HG02763 (cell line): ENCODE results near the gene DYNLT2.

Experiments used
- ATAC-seq: cut with Tn5 transposase; IDR thresholded peaks from one replicate; pipeline ENCODE4 v1.9.1; 2021; ENCODE audit warnings: mild to moderate bottlenecking, moderate library complexity; ENCODE audit not compliant: unreplicated experiment

The DYNLT2 gene

DNA sequence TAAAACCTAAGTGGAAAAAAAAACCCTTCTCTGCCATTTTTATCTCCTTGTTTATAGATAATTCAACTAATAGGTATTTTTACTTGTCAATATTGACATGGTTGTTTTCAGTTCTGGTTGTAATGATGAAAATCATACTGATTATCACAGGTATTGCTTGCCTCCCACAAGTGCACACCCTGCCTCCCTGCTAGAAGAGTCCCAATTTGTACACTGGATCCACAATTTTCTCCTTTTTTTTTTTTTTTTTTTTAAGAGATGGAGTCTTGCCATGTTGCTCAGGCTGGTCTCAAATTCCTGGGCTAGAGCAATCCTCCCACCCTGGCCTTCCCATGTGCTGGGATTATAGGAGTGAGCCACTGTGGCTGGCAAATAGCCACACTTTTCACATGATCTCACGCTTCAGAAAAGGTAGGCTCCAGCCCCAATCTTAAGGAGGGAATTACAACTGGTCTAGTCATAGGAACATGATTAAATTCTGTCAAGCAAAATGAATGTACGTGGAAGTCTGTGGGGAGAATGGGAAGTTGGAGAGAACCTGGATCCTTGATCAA, 12.3 kb downstream of the DYNLT2 start:
- no peak for ATAC-seq

DNA sequence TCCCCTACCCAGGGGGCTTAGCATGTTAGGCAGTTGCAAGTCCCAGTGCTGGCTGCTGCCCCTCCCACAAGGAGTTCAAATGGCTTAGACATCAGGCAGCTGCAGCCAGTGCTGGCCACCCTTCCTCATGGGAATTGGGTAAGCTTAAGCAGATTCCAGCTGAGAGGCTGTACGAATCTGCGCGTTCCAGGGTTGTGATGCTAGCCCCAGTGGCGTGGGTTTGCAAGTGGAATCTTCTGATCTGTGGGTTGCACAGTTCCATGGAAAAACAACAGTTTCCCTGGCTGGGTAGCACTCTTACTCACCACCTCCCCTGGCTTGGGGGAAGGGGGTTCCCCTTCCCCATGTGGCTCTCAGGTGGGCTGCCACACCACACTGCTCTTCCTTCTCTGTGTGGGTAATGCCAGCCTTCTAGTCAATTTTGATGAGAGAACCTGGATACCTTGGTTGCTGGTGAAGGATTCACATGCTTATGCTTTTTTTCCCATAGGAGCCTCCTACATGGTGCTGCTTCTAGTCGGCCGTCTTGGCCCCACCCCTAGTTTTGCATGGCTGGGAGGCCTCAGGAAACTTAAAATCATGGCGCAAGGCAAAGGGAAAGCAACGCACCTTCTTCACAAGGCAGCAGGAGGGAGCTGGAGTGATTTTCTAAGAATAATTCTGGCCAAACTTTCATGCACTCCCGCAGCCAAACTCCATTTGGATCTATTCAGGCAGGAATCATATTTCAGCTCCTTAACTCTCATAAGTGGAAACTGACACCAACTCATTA, 13.0 kb downstream of the DYNLT2 start:
- ATAC-seq: no peak

DNA sequence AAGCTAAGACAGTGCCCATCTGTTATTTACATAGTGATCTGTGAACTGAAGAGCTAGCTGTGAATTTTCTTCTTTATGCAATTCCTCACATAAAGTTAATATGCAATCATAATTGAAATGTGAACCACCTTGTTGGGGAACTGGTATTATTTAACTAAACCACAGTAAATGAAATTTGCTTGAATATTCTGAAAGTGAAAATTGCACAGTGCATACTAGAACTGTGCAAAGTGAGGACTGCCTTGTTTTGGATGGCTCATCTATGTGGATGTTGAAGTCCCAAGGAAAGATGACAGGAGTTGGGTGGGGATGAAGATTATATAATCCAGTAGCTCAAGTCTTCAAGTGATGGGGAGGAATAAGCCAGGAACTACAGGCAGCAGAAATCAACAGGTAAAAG, 21.4 kb downstream of the DYNLT2 start:
- no peak for ATAC-seq

DNA sequence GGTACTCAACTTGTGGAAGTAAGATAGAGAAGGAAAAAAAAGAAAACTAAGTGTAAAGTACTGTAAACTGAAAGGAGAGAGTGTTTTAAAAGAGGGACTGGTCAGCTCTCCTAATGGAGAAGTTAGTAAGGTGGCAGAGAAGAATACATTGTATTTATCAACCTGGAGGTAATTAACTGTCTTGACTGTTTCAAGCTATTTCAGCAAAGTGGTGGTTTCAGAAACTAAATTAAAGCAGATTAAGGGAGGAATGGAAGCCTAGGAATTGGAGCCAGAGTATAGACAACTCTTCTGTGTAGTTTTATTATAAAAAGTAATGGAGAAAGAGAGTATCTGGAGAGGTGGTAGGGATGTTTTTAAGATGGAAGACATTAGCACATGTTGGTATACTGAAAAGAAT, 24.4 kb downstream of the DYNLT2 start:
- ATAC-seq: no peak

DNA sequence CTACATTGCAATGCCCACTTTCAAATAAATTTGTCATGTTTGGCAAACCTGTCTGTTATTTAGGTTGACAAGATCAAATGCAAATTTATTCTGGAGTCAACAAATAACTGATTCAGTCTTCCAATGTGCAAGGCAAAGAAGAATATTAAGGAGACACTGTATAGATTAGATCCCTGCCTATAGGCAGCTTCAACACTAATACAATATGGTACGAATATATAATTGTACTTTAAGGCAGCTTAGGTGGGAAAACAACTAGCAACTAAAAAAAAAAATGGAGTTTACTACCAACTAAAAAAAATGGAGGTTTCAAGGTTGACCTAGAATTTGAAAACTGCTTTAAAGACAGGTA, 25.3 kb downstream of the DYNLT2 start:
- no peak for ATAC-seq

DNA sequence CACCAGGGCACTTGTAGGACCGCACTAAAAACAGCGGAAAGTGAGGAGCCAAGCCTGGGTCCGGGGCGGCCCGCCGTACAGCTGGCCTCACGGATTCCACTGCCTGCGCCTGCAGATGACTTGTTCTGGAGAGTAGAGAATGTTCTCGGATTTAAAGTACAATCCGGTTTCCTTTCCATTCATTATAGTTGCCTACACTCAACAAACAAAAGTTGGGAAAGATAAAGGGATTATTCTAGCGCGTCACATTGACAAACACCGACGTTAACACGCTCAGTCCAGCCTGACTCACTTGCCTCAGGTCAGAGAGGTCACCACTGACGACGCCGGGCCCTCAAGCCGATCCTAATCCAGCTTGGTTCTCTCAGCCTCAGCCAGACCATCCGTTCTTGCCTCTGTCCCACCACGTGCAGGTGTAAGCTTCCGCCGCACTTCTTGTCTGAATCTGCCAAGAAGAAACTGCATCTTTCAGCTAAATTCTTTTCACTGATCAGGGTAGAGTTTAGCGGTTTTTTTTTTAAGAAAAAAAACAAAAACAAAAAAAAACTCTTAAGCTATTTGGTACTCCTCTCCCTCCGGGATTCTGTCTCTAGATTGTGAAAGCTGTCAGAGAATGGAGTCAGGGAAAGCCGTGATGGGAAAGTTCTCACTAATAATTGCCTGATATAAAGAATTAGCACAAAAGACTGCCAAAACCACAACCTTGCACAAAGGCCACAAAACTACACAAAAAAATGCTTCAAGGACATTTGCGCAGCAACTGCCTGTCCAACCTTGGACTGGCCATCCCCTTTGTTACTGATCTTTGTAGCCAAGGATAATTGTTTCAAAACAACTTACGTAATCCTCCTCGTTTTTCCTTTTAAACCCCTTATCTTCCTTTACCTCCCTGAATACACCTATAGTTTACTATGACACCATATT, 26.0 kb downstream of the DYNLT2 start:
- no peak for ATAC-seq

DNA sequence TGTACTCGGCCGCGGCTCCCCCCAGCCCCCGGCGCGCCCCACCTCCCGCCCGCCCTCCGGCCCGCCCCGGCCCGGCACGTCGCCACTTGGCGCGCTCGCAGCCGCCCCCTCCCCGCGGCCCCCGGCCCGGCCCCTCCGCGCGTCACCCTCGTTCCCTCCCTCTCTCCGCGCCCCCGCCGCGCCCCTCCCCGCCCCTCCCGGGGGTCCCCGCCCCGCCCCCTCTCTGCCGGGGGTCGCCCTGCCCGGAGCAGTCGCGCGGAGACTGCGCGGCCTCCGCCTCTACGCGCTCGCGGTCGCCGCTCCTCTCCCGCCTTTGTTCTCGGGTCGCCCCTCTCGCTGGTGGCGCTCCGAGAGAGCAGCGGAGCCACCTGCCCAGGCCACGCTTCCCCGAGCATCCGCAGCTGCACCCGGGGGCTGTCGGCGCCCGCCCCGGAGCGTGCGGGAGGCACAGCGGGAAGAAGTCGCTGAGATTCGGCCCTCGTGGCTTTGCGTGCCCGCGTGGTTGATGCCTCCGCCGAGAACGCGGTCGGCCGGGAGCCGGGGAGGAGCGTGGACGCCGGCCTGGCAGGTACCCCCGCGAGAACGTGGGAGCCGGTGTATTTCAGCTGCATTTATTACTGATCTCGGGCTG, 26.8 kb downstream of the DYNLT2 start, which contains the start of gene PHF10:
Gene PHF10 (minus strand): TSS at position 7 of the 631 bp plus-strand sequence. CDS start 569 bp downstream, outside the sequence.
- ATAC-seq: peak; percentile 38

DNA sequence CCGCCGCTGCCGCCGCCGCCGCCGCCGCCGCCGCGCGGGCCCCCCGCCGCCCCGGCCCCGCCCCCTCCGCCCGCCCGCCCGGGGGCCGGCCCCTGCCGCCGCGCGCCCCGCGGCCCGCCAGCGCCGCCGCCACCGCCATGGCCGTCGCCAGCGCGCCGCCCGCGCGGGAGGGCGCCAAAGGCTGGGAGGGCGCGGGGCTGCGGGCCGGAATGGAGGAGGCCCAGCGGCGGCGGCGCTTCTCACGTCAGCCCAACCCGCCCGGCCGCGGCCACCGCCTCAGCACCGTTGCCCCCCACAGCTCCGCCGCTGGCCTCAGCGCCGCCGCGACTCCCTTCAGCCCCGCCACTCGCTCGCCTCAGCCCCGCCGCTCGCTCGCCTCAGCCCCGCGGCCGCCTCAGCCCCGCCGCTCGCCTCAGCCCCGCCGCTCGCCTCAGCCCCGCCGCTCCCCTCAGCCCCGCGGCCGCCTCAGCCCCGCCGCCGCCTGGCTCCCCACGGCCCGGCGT, 27.3 kb downstream of the DYNLT2 start:
- peak; percentile 39 for ATAC-seq

DNA sequence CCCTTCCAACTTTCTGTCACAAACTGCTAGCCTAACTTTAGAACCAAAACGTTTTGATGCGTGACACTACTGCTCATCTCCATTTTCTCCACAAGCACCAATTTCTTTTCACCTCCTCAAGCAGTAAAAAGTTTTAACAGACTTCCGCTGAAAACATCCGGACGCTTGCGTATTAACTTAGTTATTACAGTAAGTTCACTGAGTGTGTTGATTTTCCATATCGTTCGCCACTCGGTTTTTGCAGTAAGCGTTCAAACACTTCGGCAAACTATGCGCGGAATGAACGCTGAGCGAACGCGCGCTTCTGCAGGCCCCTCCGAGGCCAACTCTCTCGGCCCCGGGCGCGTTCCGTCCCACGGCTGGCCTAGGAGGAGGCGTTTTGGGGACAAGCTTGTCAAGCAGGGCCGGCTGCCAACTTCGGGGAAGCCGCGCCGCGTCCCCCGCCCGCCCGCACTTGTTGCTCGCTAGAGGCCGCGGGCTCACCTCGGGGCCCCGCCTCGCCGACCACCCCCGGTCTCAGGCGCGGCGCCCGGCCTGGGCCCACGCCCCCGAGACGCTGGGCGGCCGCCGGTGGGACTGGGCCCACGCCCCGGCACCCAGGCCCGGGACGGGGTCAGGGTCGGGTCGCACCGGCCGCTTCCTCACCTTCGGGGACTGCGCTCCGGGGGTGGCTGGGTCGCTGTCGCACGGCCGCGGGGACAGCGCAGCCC, 28.0 kb downstream of the DYNLT2 start:
- ATAC-seq: peak; percentile 34

DNA sequence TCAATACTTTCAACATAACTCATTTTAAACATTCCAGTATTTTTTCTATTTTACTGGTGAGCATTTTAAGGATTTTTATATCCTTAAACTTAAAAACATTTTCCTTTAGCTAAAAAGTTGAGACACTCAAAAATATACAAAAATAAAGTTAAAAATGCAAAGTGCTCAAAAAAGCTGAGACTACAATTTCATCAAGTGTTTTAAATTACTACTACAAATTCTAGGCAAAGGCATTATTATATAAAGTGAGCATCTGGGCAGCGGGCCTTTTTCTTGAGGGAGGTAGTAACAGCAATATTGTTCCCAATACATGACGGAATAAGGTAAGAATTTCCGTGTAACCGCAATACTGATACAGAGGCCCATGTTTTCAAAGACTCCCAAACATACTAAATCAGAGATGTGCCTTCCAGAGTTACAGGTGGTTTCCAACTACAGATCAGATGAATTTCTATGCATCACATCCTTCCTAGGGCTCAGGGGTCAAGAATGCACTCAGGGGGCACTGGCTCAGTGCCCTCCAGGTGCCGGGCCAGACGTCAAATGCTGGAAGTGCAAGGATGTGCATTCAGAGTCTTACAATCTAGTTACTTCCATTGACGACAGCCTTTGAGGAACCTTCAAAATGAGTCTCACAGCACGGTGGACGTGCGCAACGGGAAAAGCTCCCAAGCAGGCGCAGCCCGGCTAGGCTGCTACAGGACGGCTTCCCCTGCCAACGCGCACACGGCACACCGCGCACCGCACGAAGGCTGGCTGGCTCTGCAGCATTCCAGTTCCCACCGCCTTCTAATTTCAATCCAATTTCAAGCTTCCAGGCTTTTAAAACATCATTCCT, 28.8 kb downstream of the DYNLT2 start:
- no peak for ATAC-seq

DNA sequence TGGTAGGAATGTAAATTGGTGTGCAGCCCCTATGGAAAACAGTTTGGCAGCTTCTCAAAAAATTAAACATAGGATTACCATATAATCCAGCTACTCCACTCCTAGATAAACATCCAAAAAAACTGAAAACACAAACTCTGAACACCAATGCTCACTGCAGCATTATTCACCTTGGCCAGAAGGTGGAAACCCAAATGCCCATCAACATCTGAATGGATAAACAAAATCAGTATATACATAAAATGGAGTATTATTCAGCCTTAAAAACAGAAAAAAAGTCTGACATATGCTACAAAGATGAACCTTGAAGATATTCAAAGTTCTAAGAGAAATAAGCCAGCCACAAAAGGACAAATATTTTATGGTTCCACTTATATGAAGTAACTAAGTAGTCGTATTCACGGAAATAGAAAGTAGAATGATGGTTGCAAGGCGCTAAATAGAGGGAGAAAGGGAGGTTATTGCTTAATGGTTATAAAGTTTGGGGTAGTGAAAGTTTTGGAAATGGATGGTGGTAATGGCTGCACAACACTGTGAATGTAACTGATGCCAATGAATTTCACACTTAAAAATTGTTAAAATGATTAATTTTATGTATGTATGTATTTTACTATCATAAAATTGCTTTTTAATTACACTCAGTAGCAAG, 31.0 kb downstream of the DYNLT2 start:
- ATAC-seq: no peak

DNA sequence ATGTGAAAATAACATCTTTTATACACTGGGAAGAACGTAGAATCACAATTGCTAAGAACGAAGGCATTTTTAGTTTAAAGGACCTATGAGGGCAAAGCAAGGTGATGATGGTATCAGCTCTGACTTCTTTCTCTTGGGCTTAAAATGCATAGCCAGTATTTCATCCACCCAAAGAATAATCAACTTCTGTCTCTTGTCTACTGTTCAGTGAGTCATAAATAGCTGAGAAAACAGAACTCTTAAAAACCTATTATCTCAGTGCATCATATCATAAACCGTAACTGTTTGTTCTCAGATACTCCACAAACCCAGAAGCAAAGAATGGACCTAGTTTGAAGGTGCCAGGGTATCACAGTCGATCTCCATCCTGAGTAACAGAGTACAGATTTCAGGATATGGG, 32.3 kb downstream of the DYNLT2 start:
- ATAC-seq: no peak

DNA sequence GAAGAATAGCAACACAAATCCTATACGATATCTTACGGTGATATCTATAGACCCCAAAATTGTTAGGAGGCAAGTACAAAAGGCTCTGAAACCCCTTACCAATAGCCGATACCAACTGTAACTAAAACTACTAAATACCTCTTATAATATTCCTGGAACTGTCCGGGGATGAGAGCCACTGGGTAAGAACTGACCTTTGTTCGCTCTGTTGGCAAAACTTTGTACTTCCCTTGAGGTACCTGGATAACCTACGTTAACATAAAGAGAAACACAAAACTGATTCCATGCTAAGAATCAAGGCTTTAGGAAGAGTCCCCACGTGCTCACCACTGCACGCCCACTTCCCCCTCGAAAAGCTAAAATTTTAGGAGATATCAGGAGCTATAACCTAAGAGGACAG, 36.8 kb downstream of the DYNLT2 start:
- no peak for ATAC-seq

DNA sequence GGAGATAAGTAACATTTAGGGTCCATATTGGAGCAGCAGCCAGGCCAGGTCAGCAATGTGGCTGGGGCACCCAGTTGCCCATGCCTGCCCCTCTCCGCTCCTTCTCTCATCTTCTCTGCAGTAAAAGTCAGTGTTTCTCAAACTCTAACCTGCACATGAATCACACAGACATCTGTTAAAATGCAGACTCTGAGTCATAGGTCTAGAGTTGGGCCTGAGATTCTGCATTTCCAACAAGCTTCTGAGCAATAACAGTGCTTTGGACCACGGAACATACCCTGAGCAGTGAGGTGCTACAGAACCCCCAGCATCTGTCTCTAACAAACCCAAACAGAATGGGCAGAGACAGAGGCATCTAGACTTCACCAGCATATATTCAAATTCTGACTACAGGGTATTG, 37.2 kb downstream of the DYNLT2 start:
- ATAC-seq: no peak

DNA sequence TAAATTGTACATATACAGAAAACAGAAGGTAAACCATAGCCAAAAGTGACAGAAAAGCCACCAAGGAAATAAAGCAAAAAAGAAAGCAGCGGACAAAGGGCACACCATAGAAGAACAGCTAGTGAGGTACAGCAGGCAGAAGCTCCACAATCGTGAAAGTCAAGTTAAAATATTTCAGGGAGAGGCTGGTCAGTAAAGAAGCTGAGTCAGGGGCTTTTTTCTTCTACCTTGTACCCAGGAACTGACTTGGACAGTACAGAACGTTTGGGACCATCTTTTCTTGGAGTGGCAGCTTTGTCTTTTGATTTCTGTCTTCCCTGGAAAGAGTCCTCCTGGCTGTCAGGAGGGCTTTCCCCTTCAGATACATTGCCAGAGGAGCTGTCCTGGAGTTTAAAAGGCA, 41.4 kb downstream of the DYNLT2 start:
- no peak for ATAC-seq

DNA sequence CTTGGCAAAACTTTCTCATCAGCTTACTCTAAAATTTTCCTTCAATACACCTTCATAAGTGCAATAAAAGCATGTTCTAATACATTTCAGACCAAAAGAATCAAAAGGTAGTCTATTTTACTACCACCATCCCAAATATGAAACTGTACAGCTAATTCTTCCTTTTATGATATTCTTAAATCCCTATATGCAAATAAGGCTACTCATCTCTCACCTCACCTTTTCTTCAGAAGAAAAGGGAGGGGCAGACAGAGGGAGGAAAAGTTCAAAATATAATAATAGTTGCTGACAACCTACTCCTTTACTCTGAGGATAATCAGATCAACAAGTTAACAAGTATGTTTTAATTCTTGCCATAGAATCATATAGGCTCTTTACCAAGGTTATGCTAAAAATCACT, 42.1 kb downstream of the DYNLT2 start:
- ATAC-seq: no peak

DNA sequence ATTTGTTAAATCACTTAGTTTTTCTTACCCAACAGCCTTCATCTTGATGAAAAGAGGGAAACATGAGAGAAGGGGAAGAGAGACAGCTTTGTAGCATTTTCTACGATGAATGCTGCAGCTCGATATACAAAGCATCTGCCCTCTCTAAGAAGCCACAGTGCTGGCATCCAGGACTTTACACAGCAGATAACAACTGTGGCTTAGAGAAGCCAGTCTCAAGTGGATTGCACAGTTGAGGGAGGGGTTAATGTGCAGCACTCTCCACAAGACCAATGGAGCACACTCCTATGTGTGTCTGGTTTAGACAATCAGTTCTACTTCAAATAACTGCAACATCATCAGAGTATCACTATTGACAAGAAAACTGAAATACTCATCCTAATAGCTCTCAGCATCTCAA, 43.6 kb downstream of the DYNLT2 start:
- no peak for ATAC-seq

DNA sequence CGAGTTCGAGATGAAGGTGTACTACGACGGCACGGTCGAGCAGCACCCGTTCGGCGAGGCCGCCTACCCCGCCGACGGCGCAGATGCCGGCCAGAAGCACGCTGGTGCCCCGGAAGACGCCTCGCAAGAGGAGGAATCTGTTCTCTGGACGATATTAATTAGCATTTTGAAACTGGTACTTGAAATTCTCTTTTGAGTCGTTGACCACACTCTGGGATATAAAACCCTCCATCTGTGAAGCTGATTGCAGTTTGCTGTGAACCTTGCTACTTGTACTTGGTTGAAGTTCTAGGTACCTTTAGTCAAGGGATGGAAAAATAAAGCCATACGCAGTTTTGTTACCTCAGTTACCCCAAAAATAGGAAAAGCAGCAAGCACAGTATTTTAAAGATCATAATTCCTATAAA, 48.5 kb downstream of the DYNLT2 start:
- ATAC-seq: no peak
